HCT116 (cell line): Measurements from ENCODE around the gene DAO. TPM values are rescaled to one million over a fixed set of nuclear protein-coding genes. Genes with fewer than 3 reads are reported as not detected.

Source experiments
- ATAC-seq: fragments of 200-7000 bp; cut with Tn5 transposase; 2 replicates; pipeline ENCODE4 v1.9.1; 2020; ENCODE audit warnings: mild to moderate bottlenecking, moderate library complexity
- BruUV-seq: library from RNA; stranded (reverse); fragments of 400-500 nt; replicated peaks from 2 replicates; lab custom pipeline; 2021; lab: Mats Ljungman, UMichigan
- CTCF ChIA-PET: fragments of 300-600 bp; sonication (Branson Sonifier 250); formaldehyde crosslinking; loops from one replicate; lab custom pipeline; 2021; ENCODE audit warnings: antibody characterized with exemption; lab: Charles Lee
- POLR2A ChIA-PET: fragments of 300-600, 350-600 bp; sonication (Branson Sonifier 250); formaldehyde crosslinking; loops from one replicate; lab custom pipeline; 2021; ENCODE audit warnings: antibody characterized with exemption; lab: Charles Lee
- RAD21 ChIA-PET, 2 experiments: fragments of 300-600 bp; sonication (Branson Sonifier 250); formaldehyde crosslinking; loops; one replicate each; lab custom pipeline; 2023; ENCODE audit warnings: low total read pairs in 2 of 2; ENCODE audit not compliant: uncharacterized antibody in 2 of 2, unreplicated experiment in 2 of 2, low non-redundant PET in 1 of 2; lab: Charles Lee
- DNase-seq: peaks from one replicate; pipeline ENCODE4 v3.0.0-alpha.2; 2010; ENCODE audit warnings: low read depth, low spot score
- H2AFZ ChIP-seq: fragments of 200-600 bp; shearing (Covaris generic), sonication (generic); 2 replicates; pipeline ENCODE4 v1.6.1; 2017; ENCODE audit warnings: low read depth, mixed run types, mixed read lengths, antibody characterized with exemption, low read length; ENCODE audit not compliant: poor library complexity, severe bottlenecking
- H3K27ac ChIP-seq: 2 replicates; pipeline ENCODE4 v1.5.1; 2012; ENCODE audit warnings: low read depth, low read length
- H3K27me3 ChIP-seq: fragments of 200-600 bp; sonication (generic); 2 replicates; pipeline ENCODE4 v1.6.1; 2016; ENCODE audit warnings: mixed run types, low read length, mixed read lengths; ENCODE audit not compliant: insufficient read depth
- H3K36me3 ChIP-seq, 2 experiments: fragments of 200-500 bp in 1 of 2; fragments of 200-600 bp in 1 of 2; sonication (Bioruptor generic) in 1 of 2; sonication (generic) in 1 of 2; 2 replicates each; pipeline versions ENCODE4 v1.5.1 to v1.6.1; 2014 to 2016; ENCODE audit warnings: low read length in 2 of 2, inconsistent platforms in 1 of 2, mixed read lengths in 1 of 2, mixed run types in 1 of 2; ENCODE audit not compliant: insufficient read depth in 2 of 2, control insufficient read depth in 1 of 2
- H3K4me1 ChIP-seq, 2 experiments: fragments of 200-600 bp in 1 of 2; sonication (generic) in 1 of 2; 2 replicates each; pipeline versions ENCODE4 v1.5.1 to v1.6.1; 2012 to 2017; ENCODE audit warnings: low read length in 2 of 2, inconsistent platforms in 1 of 2, mild to moderate bottlenecking in 1 of 2, mixed read lengths in 1 of 2, mixed run types in 1 of 2, moderate library complexity in 1 of 2; ENCODE audit not compliant: insufficient read depth in 2 of 2, control insufficient read depth in 1 of 2
- H3K4me2 ChIP-seq: fragments of 200-600 bp; sonication (generic); 2 replicates; pipeline ENCODE4 v1.6.1; 2017; ENCODE audit warnings: mixed run types, low read length, mixed read lengths
- H3K4me3 ChIP-seq, 2 experiments: fragments of 200-600 bp in 1 of 2; sonication (generic) in 1 of 2; replicated peaks in 1 of 2; 2 replicates each; pipeline ENCODE4 v1.5.1; 2011 to 2016; ENCODE audit warnings: low read length in 2 of 2, control low read depth in 1 of 2, low read depth in 1 of 2, mild to moderate bottlenecking in 1 of 2, mixed read lengths in 1 of 2, mixed run types in 1 of 2
- H3K79me2 ChIP-seq: fragments of 200-600 bp; sonication (generic); 2 replicates; pipeline ENCODE4 v1.6.1; 2017; ENCODE audit warnings: mild to moderate bottlenecking, mixed run types, low read length, moderate library complexity, mixed read lengths; ENCODE audit not compliant: insufficient read depth
- H3K9ac ChIP-seq: fragments of 200-600 bp; sonication (generic); 2 replicates; pipeline ENCODE4 v1.6.1; 2016; ENCODE audit warnings: low read length, mixed read lengths
- H3K9me2 ChIP-seq: fragments of 200-600 bp; sonication (generic), shearing (Covaris generic); 2 replicates; pipeline ENCODE4 v1.6.1; 2017; ENCODE audit warnings: mixed run types, mild to moderate bottlenecking, moderate library complexity; ENCODE audit not compliant: insufficient read depth
- H3K9me3 ChIP-seq, 2 experiments: fragments of 200-500 bp in 1 of 2; fragments of 200-600 bp in 1 of 2; sonication (Bioruptor generic) in 1 of 2; sonication (generic) in 1 of 2; 2 replicates each; pipeline ENCODE4 v1.6.1; 2014 to 2017; ENCODE audit warnings: low read length in 2 of 2, mixed read lengths in 2 of 2, inconsistent platforms in 1 of 2, low read depth in 1 of 2, mild to moderate bottlenecking in 1 of 2, mixed run types in 1 of 2, moderate library complexity in 1 of 2; ENCODE audit not compliant: control insufficient read depth in 1 of 2, insufficient read depth in 1 of 2
- H4K20me1 ChIP-seq: fragments of 200-600 bp; sonication (generic), shearing (Covaris generic); 2 replicates; pipeline ENCODE4 v1.6.1; 2017; ENCODE audit warnings: mixed run types, mild to moderate bottlenecking, moderate library complexity; ENCODE audit not compliant: insufficient read depth
- CBX3 ChIP-seq: IDR thresholded peaks from 2 replicates; pipeline ENCODE4 v1.6.1; 2012; ENCODE audit warnings: low read depth
- ELF1 ChIP-seq: IDR thresholded peaks from 2 replicates; pipeline ENCODE4 v1.6.1; 2012; ENCODE audit warnings: low read depth, borderline replicate concordance
- EZH2 ChIP-seq: fragments of 200-600 bp; sonication (generic); IDR thresholded peaks from 2 replicates; pipeline ENCODE4 v1.6.1; 2017; ENCODE audit warnings: antibody characterized with exemption, mixed run types
- EZH2phosphoT487 ChIP-seq: fragments of 200-600 bp; IDR thresholded peaks from 2 replicates; pipeline ENCODE4 v1.6.1; 2018; ENCODE audit warnings: antibody characterized with exemption, borderline replicate concordance
- FOSL1 ChIP-seq: IDR thresholded peaks from 2 replicates; pipeline ENCODE4 v1.6.1; 2012; ENCODE audit warnings: low read depth
- POLR2A ChIP-seq: IDR thresholded peaks from 2 replicates; pipeline ENCODE4 v1.7.0; 2011; ENCODE audit warnings: borderline replicate concordance; ENCODE audit not compliant: insufficient read depth, insufficient read length; ENCODE audit errors: extremely low read depth
- POLR2AphosphoS5 ChIP-seq: IDR thresholded peaks from 2 replicates; pipeline ENCODE4 v1.6.1; 2011; ENCODE audit warnings: mild to moderate bottlenecking, low read depth, low read length, moderate library complexity
- RAD21 ChIP-seq: IDR thresholded peaks from 2 replicates; pipeline ENCODE4 v1.6.1; 2012; ENCODE audit warnings: low read depth, mild to moderate bottlenecking
- SIN3A ChIP-seq: IDR thresholded peaks from 2 replicates; pipeline ENCODE4 v1.6.1; 2012; ENCODE audit warnings: low read depth
- SP1 ChIP-seq: IDR thresholded peaks from 2 replicates; pipeline ENCODE4 v1.6.1; 2012; ENCODE audit warnings: low read depth
- SRF ChIP-seq: IDR thresholded peaks from 2 replicates; pipeline ENCODE4 v1.6.1; 2012; ENCODE audit warnings: low read depth
- YY1 ChIP-seq: IDR thresholded peaks from 2 replicates; pipeline ENCODE4 v1.6.1; 2011; ENCODE audit warnings: low read length, low read depth, moderate library complexity, mild to moderate bottlenecking; ENCODE audit not compliant: insufficient replicate concordance; ENCODE audit errors: extremely low read depth
- ZFX ChIP-seq: fragments of 450-650 bp; IDR thresholded peaks from 2 replicates; pipeline ENCODE4 v1.6.1; 2017
- intact Hi-C: fragments of 100-400 bp; cut with micrococcal nuclease; formaldehyde crosslinking; loops from 2 replicates; pipeline ENCODE4 v1.10.0; 2022
- total RNA-seq: library from RNA; stranded (reverse); gene quantifications from one replicate; pipeline ENCODE4 v1.2.1, GENCODE V29; 2021; ENCODE audit not compliant: unreplicated experiment
- TF ChIP-seq, protein P1 (sequence below), 3 experiments: fragments of 200-600 bp in 1 of 3; sonication (generic) in 1 of 3; IDR thresholded peaks in 2 of 3; conservative IDR thresholded peaks in 1 of 3; 2 replicates each; pipeline ENCODE4 v1.5.1; 2012 to 2017; ENCODE audit warnings: low read depth in 2 of 3, low read length in 2 of 3, antibody characterized with exemption in 1 of 3, borderline replicate concordance in 1 of 3, control low read depth in 1 of 3, mild to moderate bottlenecking in 1 of 3, mixed read lengths in 1 of 3, mixed run types in 1 of 3, moderate library complexity in 1 of 3; ENCODE audit not compliant: insufficient read depth in 1 of 3

The DAO gene
- total RNA-seq, 1 experiment from 2014 or later: not detected

DNA sequence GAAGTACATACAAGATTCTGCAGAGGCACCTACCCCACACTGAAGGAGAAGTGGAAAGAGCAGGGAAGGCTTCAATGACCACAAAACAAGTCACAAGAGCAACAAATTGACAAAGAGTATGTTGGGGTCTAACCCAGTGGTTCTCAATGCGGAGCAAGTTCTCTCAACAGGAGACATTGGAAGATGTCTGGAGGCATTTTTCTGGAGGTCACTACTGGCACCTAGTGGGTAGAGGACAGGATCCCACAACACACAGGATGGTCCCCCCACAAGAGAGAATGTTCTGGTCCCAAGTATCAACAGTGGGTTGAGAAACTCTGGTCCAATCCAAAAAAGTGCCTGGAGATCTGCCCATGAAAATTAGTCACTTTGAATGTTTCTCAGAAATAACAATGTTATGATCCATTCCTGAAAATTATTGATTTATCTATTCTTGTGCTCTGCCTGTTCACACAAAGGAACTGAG, 25.9 kb upstream of the DAO start:
- no peaks in the 10 kb centered on the region for H4K20me1 ChIP-seq
- peak overlapping the region; percentile 99 for H3K9ac ChIP-seq
- DNase-seq: no peak
- peak overlapping the region; percentile 0 to 99 for H3K4me3 ChIP-seq
- H3K36me3 ChIP-seq: peaks cover 6 to 29% of the 10 kb centered on the region in 2 experiments
- no peak for TF ChIP-seq YY1
- TF ChIP-seq, protein P1, sequence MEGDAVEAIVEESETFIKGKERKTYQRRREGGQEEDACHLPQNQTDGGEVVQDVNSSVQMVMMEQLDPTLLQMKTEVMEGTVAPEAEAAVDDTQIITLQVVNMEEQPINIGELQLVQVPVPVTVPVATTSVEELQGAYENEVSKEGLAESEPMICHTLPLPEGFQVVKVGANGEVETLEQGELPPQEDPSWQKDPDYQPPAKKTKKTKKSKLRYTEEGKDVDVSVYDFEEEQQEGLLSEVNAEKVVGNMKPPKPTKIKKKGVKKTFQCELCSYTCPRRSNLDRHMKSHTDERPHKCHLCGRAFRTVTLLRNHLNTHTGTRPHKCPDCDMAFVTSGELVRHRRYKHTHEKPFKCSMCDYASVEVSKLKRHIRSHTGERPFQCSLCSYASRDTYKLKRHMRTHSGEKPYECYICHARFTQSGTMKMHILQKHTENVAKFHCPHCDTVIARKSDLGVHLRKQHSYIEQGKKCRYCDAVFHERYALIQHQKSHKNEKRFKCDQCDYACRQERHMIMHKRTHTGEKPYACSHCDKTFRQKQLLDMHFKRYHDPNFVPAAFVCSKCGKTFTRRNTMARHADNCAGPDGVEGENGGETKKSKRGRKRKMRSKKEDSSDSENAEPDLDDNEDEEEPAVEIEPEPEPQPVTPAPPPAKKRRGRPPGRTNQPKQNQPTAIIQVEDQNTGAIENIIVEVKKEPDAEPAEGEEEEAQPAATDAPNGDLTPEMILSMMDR (IDR thresholded peaks at IDR 0.05 in 2 of 3, conservative IDR thresholded peaks at IDR 0.05 in 1 of 3; ENCODE audit: borderline replicate concordance in 1 of 3, insufficient read depth in 1 of 3, low read depth in 2 of 3, low read length in 2 of 3): peak in 2 of 3 experiments; percentile 33 to 41; a peak in 3 of 6 replicates
- TF ChIP-seq, all 23 proteins: peak for 1
- peak overlapping the region; percentile 86 for H3K4me2 ChIP-seq
- H3K79me2 ChIP-seq: peaks cover 76% of the 10 kb centered on the region
- H3K27me3 ChIP-seq: no peaks in the 10 kb centered on the region
- ATAC-seq: peak; percentile 12
- H3K4me1 ChIP-seq: peaks cover 65 to 84% of the 10 kb centered on the region in 2 experiments
- peak overlapping the region; percentile 92 for H3K27ac ChIP-seq
- ChIA-PET POLR2A (no interaction called here), CTCF (no interaction called here), RAD21 (no interaction called here)
- BruUV-seq: no TSS peak
- no peak overlapping the region for H2AFZ ChIP-seq
- intact Hi-C loops: loop anchor here (1.0 kb wide), 1 partner anchor 16 kb away; no protein-coding TSS in a partner anchor
- no peaks in the 10 kb centered on the region for H3K9me2 ChIP-seq
- no peaks in the 10 kb centered on the region for H3K9me3 ChIP-seq

DNA sequence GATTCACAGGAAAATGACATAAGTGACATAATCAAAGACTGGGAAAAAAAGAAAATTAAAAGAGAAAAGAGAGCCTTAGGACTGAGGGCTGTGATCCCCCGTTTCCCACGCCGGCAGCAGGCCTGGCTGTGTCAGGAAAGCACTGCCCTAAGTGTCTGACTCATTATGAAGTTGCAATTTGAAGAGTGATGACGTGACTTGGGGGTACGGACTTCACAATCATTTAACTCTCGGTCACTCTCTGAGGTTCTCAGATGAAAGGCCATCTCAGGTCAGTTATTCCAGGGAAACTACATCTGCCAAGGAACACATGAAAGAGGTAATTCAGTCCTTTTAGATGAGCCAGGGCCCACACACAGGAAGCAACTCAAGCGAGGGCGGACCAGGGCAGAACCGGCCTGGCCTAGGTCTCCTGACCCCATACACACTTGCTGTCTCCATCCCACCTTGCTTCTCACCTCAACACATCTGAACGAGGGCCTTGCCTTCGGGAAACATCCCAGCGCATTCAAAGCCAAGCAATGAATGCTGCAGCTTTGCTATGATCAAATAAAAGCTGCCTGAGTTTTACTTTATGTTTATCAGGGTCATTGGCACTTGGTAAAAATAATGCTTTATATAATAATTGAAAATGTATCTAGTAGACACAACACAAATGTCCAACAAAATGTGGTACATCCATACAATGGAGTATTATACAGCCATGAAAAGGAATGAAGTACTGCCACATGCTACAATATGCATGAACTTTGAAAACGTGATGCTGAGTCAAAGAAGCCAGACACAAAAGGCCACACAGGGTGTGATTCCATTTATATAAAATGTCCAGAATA, 25.2 kb upstream of the DAO start:
- ChIA-PET CTCF (no interaction called here), POLR2A (no interaction called here), RAD21 (no interaction called here)
- H2AFZ ChIP-seq: no peak overlapping the region
- no peaks in the 10 kb centered on the region for H4K20me1 ChIP-seq
- H3K79me2 ChIP-seq: peaks cover 70% of the 10 kb centered on the region
- H3K36me3 ChIP-seq: peaks cover 6 to 26% of the 10 kb centered on the region in 2 experiments
- H3K9ac ChIP-seq: peak overlapping the region; percentile 99
- no peaks in the 10 kb centered on the region for H3K9me2 ChIP-seq
- peak overlapping the region; percentile 86 for H3K4me2 ChIP-seq
- DNase-seq (peak; percentile 98), ATAC-seq (peak; percentile 57)
- H3K27ac ChIP-seq: peak overlapping the region; percentile 92
- peaks cover 59 to 84% of the 10 kb centered on the region in 2 experiments for H3K4me1 ChIP-seq
- intact Hi-C loops: loop anchor here (1.0 kb wide), 1 partner anchor 16 kb away; no protein-coding TSS in a partner anchor
- no peaks in the 10 kb centered on the region for H3K9me3 ChIP-seq
- peak overlapping the region; percentile 6 to 99 for H3K4me3 ChIP-seq
- H3K27me3 ChIP-seq: no peaks in the 10 kb centered on the region
- BruUV-seq: TSS peak; percentile 78
- no peak for TF ChIP-seq ELF1
- no peak for TF ChIP-seq SIN3A
- TF ChIP-seq, protein P1 (IDR thresholded peaks at IDR 0.05 in 2 of 3, conservative IDR thresholded peaks at IDR 0.05 in 1 of 3; ENCODE audit: borderline replicate concordance in 1 of 3, insufficient read depth in 1 of 3, low read depth in 2 of 3, low read length in 2 of 3): no peak
- TF ChIP-seq ZFX: 0 out of 2 replicates have a peak, but pooled peaks have one; percentile 13
- TF ChIP-seq YY1: peak; percentile 26
- TF ChIP-seq EZH2: no peak
- no peak for TF ChIP-seq SRF
- no peak for TF ChIP-seq FOSL1
- TF ChIP-seq POLR2AphosphoS5: peak; percentile 86
- no peak for TF ChIP-seq EZH2phosphoT487
- no peak for TF ChIP-seq POLR2A
- TF ChIP-seq SP1: no peak
- no peak for TF ChIP-seq RAD21
- TF ChIP-seq CBX3: no peak
